ENCODE data around the gene ADGRE2. TPM values are rescaled to one million over a fixed set of nuclear protein-coding genes. Genes with fewer than 3 reads are reported as not detected.

Gene ADGRE2
- total RNA-seq, 1 experiment from 2014 or later: 1.2 TPM

- Histone ChIP-seq H3K56ac (ENCODE audit: insufficient read length, low read depth, low read length) (no peak overlapping the region), H2AFZ (ENCODE audit: low read length) (no peak overlapping the region), H3K9ac (ENCODE audit: extremely low read depth, insufficient read length, low read length) (no peak overlapping the region), H3K9me3 (ENCODE audit: control insufficient read depth, low read depth, low read length) (no peaks in the 10 kb centered on the region), H2AK5ac (ENCODE audit: insufficient read length, low read length) (no peak overlapping the region), H3K27ac (ENCODE audit: insufficient read length, low read depth, low read length) (no peak overlapping the region), H4K8ac (replicated peaks; ENCODE audit: insufficient read length, low read depth, low read length) (no peak overlapping the region), H2BK12ac (ENCODE audit: insufficient read length, low read depth, low read length) (no peak overlapping the region), H3K23me2 (ENCODE audit: insufficient read length, low read depth, low read length, poor library complexity, severe bottlenecking) (no peaks in the 10 kb centered on the region), H3K4ac (ENCODE audit: low read depth, low read length) (no peak overlapping the region), H3T11ph (ENCODE audit: low read length) (no peak overlapping the region), H3K18ac (ENCODE audit: insufficient read length, low read depth, low read length) (no peak overlapping the region), H3K4me1 (ENCODE audit: insufficient read depth, low read length) (no peaks in the 10 kb centered on the region), H2BK15ac (ENCODE audit: low read depth, low read length) (no peak overlapping the region), H3K14ac (ENCODE audit: insufficient read depth, low read length) (no peak overlapping the region), H2BK5ac (ENCODE audit: insufficient read length, low read length) (no peak overlapping the region), H3K79me1 (ENCODE audit: insufficient read depth, low read depth, low read length, poor library complexity, severe bottlenecking) (no peaks in the 10 kb centered on the region), H4K91ac (ENCODE audit: insufficient read length, low read depth, low read length) (no peak overlapping the region), H3K27me3 (ENCODE audit: insufficient read depth, low read length) (no peaks in the 10 kb centered on the region), H4K5ac (ENCODE audit: insufficient read length, low read depth, low read length) (no peak overlapping the region), H3K79me2 (ENCODE audit: insufficient read depth, low read length) (no peaks in the 10 kb centered on the region), H2BK20ac (ENCODE audit: low read depth, low read length, poor library complexity, severe bottlenecking) (no peak overlapping the region), H4K20me1 (ENCODE audit: control insufficient read depth, insufficient read depth, insufficient read length) (no peaks in the 10 kb centered on the region), H3K23ac (ENCODE audit: insufficient read length, low read depth, low read length) (no peak overlapping the region), H2BK120ac (ENCODE audit: low read depth, low read length, poor library complexity, severe bottlenecking) (no peak overlapping the region), H3K4me2 (ENCODE audit: insufficient read depth, insufficient read length, low read length) (no peak overlapping the region)
- Mint-ChIP-seq H3K9me3 (peaks cover 28 to 86% of the 10 kb centered on the region in 2 experiments), H3K36me3 (ENCODE audit: insufficient read depth in 1 of 3, low read depth in 3 of 3) (peaks cover 0 to 9% (median 3%) of the 10 kb centered on the region in 3 experiments; a peak in 3 of 7 replicates), H3K4me1 (no peaks in the 10 kb centered on the region), H3K4me3 (no peak overlapping the region), H3K27me3 (ENCODE audit: low read depth) (no peaks in the 10 kb centered on the region; the same call in 1 of the 2 replicates), H3K27ac (no peak overlapping the region)
- no CpG with 5 or more reads among the region's 11 CpGs for WGBS (ENCODE audit: extremely low coverage, insufficient read length, low lambda C conversion rate)
- TF ChIP-seq CTCF (conservative IDR thresholded peaks at IDR 0.05): no peak
- DNase-seq: no peak
These were observed 17.7 kb upstream of the ADGRE2 start for GRCh38 chr19:14796021-14796420.
